K562 (cell line): ENCODE results near the gene GCSAM. TPM values are rescaled to one million over a fixed set of nuclear protein-coding genes. Genes with fewer than 3 reads are reported as not detected.

Experiments used
- ATAC-seq: fragments of 200-7000 bp; cut with Tn5 transposase; 3 replicates; pipeline ENCODE4 v1.9.1; 2020; ENCODE audit warnings: moderate library complexity
- BruUV-seq: library from RNA; stranded (reverse); fragments of 400-500 nt; replicated peaks from 2 replicates; lab custom pipeline; 2021; lab: Mats Ljungman, UMichigan
- CTCF ChIA-PET: fragments of 300-600 bp; formaldehyde crosslinking; extraction: SDS; loops from one replicate; lab custom pipeline; 2021; ENCODE audit warnings: low intra/inter-chr PET ratio; lab: Yijun Ruan, JAX
- POLR2A ChIA-PET: fragments of 300-600, 350-650 bp; sonication (Branson Sonifier 250); formaldehyde crosslinking; extraction: SDS; loops from one replicate; lab custom pipeline; 2021; ENCODE audit warnings: antibody characterized with exemption, inconsistent platforms; lab: Yijun Ruan, JAX
- DNase-seq, 4 experiments: peaks; one replicate each; pipeline versions ENCODE4 v3.0.0 to v3.0.0-alpha.2; 2011 to 2018; ENCODE audit warnings: low spot score in 3 of 4, mixed read lengths in 3 of 4; ENCODE audit errors: extremely low read depth in 1 of 4
- FAIRE-seq: peaks from 2 replicates; lab custom pipeline; 2011; peaks lifted over from hg19 to GRCh38; lab: Jason Lieb, UNC
- H2AFZ ChIP-seq: 2 replicates; pipeline ENCODE4 v1.6.0; 2011; ENCODE audit warnings: low read depth, low read length, control low read depth, inconsistent platforms
- H3K27ac ChIP-seq: fragments of 200-600 bp; 3 replicates; pipeline ENCODE4 v1.8.0; 2011; ENCODE audit warnings: low read depth, mild to moderate bottlenecking, control low read depth, inconsistent platforms, low read length, moderate library complexity, mixed read lengths; ENCODE audit errors: extremely low read depth
- H3K27me3 ChIP-seq, 2 experiments: fragments of 300-600 bp in 1 of 2; 2 replicates in 1 of 2; 3 replicates in 1 of 2; pipeline versions ENCODE4 v1.6.0 to v1.8.0; 2011; ENCODE audit warnings: inconsistent platforms in 2 of 2, low read length in 2 of 2, mild to moderate bottlenecking in 1 of 2, mixed read lengths in 1 of 2, moderate library complexity in 1 of 2; ENCODE audit not compliant: control insufficient read depth in 2 of 2, insufficient read depth in 2 of 2
- H3K36me3 ChIP-seq: fragments of 300-600 bp; 3 replicates; pipeline ENCODE4 v1.8.0; 2011; ENCODE audit warnings: mild to moderate bottlenecking, low read length, inconsistent platforms; ENCODE audit not compliant: control insufficient read depth, insufficient read depth
- H3K4me1 ChIP-seq, 2 experiments: fragments of 200-600 bp in 1 of 2; replicated peaks in 1 of 2; 2 replicates in 1 of 2; 3 replicates in 1 of 2; pipeline versions ENCODE4 v1.5.1 to v1.8.0; 2011; ENCODE audit warnings: inconsistent platforms in 2 of 2, low read length in 2 of 2, mild to moderate bottlenecking in 1 of 2, mixed read lengths in 1 of 2, moderate library complexity in 1 of 2; ENCODE audit not compliant: control insufficient read depth in 2 of 2, insufficient read depth in 2 of 2
- H3K4me2 ChIP-seq: 2 replicates; pipeline ENCODE4 v1.6.1; 2011; ENCODE audit warnings: low read length, control low read depth, inconsistent platforms, mixed read lengths; ENCODE audit not compliant: insufficient read depth
- H3K4me3 ChIP-seq: fragments of 200-600 bp; sonication (generic), shearing (Covaris generic); 2 replicates; pipeline ENCODE4 v1.5.1; 2016; ENCODE audit warnings: control low read depth, inconsistent platforms
- H3K79me2 ChIP-seq: fragments of 200-600 bp; 3 replicates; pipeline ENCODE4 v1.8.0; 2011; ENCODE audit warnings: low read length, inconsistent platforms; ENCODE audit not compliant: control insufficient read depth, insufficient read depth
- H3K9ac ChIP-seq, 2 experiments: 2 replicates each; pipeline versions ENCODE4 v1.6.0 to v1.6.1; 2011; ENCODE audit warnings: low read depth in 2 of 2, low read length in 2 of 2, control low read depth in 1 of 2, inconsistent platforms in 1 of 2, mild to moderate bottlenecking in 1 of 2, mixed read lengths in 1 of 2; ENCODE audit not compliant: insufficient read depth in 1 of 2
- H3K9me1 ChIP-seq: one replicate; pipeline ENCODE4 v1.6.0; 2011; ENCODE audit warnings: inconsistent platforms, mild to moderate bottlenecking, low read length, moderate library complexity; ENCODE audit not compliant: control insufficient read depth, insufficient read depth
- H3K9me3 ChIP-seq: replicated peaks from 2 replicates; pipeline ENCODE4 v1.5.1; 2011; ENCODE audit warnings: low read depth, low read length, inconsistent platforms; ENCODE audit not compliant: control insufficient read depth, insufficient read depth
- H4K20me1 ChIP-seq: replicated peaks from 2 replicates; pipeline ENCODE4 v1.6.1; 2011; ENCODE audit warnings: low read length, inconsistent platforms, mixed read lengths; ENCODE audit not compliant: control insufficient read depth, insufficient read depth
- KDM4B ChIP-seq, 2 experiments: fragments of 450-650 bp in 1 of 2; sonication (generic) in 1 of 2; IDR thresholded peaks; 2 replicates each; pipeline ENCODE4 v1.6.1; 2016 to 2017; ENCODE audit warnings: borderline replicate concordance in 2 of 2, antibody characterized with exemption in 1 of 2, low read depth in 1 of 2, mild to moderate bottlenecking in 1 of 2
- RBM22 ChIP-seq: fragments of 200-400 bp; formaldehyde crosslinking; IDR thresholded peaks from 2 replicates; pipeline ENCODE4 v1.6.1; 2018; ENCODE audit warnings: low read length, low read depth; ENCODE audit not compliant: poor library complexity, severe bottlenecking
- ZNF184 ChIP-seq: sonication (generic); formaldehyde crosslinking; IDR thresholded peaks from 2 replicates; pipeline ENCODE4 v1.5.0; 2020; ENCODE audit warnings: missing genetic modification reagents
- ZNF253 ChIP-seq: fragments of 250-450 bp; sonication (Bioruptor Pico); conservative IDR thresholded peaks from 2 replicates; pipeline ENCODE4 v1.6.1; 2021; ENCODE audit warnings: mild to moderate bottlenecking
- ZNF766 ChIP-seq: fragments of 200-800 bp; sonication (Bioruptor generic); conservative IDR thresholded peaks from 2 replicates; pipeline ENCODE4 v1.6.1; 2016; ENCODE audit warnings: missing genetic modification characterization, missing compliant biosample characterization
- WGBS: fragments of 100-300 bp; shearing (Covaris generic); methylation state at CpG from one replicate; pipeline ENCODE4 v1.1.6; 2016; ENCODE audit warnings: low coverage, mixed read lengths; ENCODE audit not compliant: insufficient coverage; ENCODE audit errors: missing lambda C conversion rate; 5-methylcytosine and 5-hydroxymethylcytosine counted together
- in situ Hi-C: fragments of 300-500 bp; cut with MboI; formaldehyde crosslinking; loops from 4 replicates; pipeline ENCODE4 v1.15.0; 2018; ENCODE audit warnings: inconsistent platforms, mixed read lengths
- intact Hi-C: fragments of 100-400 bp; cut with micrococcal nuclease; formaldehyde crosslinking; loops from 2 replicates; pipeline ENCODE4 v1.14.2; 2022
- polyA plus RNA-seq, 8 experiments: library from polyadenylated mRNA; depleted of rRNA in 4 of 8; stranded (reverse) in 5 of 8; unstranded in 3 of 8; fragments of >200 nt; fragmentation: Nextera tagmentation in 2 of 8; fragmentation: Illumina TruSeq in 1 of 8; extraction: Ambion mirVana in 2 of 8; extraction: Trizol in 1 of 8; gene quantifications; 2 replicates each; pipeline versions ENCODE4 v1.2.1 to v1.2.3, GENCODE V29; 2011 to 2014; ENCODE audit warnings: inconsistent platforms in 1 of 8, missing spikeins in 1 of 8
- total RNA-seq, 7 experiments: library from RNA; depleted of rRNA in 6 of 7; stranded (reverse); fragments of >200 nt in 6 of 7; fragmentation: Illumina TruSeq in 2 of 7; extraction: Trizol in 2 of 7; gene quantifications; 2 replicates each; pipeline versions ENCODE4 v1.2.1 to v1.2.3, GENCODE V29; 2011 to 2021; ENCODE audit warnings: low replicate concordance in 1 of 7
- TF ChIP-seq, protein P1 (sequence below): fragments of 250-450 bp; sonication (Bioruptor Pico); IDR thresholded peaks from 2 replicates; pipeline ENCODE4 v1.5.1; 2021; ENCODE audit warnings: mild to moderate bottlenecking

The GCSAM gene
- total and polyA plus RNA-seq, 9 of the 15 experiments (the other 6 are each of a cell fraction or from before 2014, with no cell fraction given) = 0.10 TPM; not detected in 8

DNA sequence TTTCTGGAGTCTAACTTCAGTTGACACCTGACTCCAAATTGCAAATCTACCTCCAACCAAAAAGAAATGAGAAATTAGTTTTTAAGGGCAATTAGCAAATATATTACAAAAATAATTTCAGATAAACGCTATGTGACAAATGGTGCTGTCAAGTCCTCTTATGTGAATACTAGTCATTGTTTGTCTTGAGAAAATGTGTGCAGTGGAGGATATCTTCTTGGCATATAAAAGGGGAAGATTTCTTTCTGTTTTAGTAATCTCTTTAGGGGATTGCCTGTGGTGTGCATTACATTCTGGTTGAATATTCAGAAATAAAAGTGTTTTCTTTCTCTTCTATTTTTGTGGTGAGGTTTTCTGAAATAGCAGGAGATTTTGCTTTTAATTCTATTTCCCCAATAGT lies 3.0 kb upstream of the GCSAM start:
- Histone ChIP-seq H3K36me3 (no peaks in the 10 kb centered on the region), H3K27me3 (no peaks in the 10 kb centered on the region), H3K4me2 (no peak overlapping the region), H3K4me1 (peaks cover 0 to 7% of the 10 kb centered on the region in 2 experiments; a peak in 1 of 5 replicates), H3K4me3 (no peak overlapping the region), H4K20me1 (no peaks in the 10 kb centered on the region), H2AFZ (no peak overlapping the region), H3K9me1 (no peaks in the 10 kb centered on the region), H3K9me3 (no peaks in the 10 kb centered on the region), H3K27ac (no peak overlapping the region), H3K9ac (no peak overlapping the region), H3K79me2 (no peaks in the 10 kb centered on the region)
- ChIA-PET CTCF (no interaction called here), POLR2A (no interaction called here)
- DNase-seq (no peak), FAIRE-seq (no peak), ATAC-seq (no peak)
- no TSS peak for BruUV-seq
- 0% methylated on average over 1 of the region's 1 CpG for WGBS
- intact Hi-C loops (loop anchor here (2.0 to 10.0 kb wide), 2 partner anchors 139 to 301 kb away; no protein-coding TSS in a partner anchor), in situ Hi-C loops (no loop called here)
- TF ChIP-seq, protein P1, sequence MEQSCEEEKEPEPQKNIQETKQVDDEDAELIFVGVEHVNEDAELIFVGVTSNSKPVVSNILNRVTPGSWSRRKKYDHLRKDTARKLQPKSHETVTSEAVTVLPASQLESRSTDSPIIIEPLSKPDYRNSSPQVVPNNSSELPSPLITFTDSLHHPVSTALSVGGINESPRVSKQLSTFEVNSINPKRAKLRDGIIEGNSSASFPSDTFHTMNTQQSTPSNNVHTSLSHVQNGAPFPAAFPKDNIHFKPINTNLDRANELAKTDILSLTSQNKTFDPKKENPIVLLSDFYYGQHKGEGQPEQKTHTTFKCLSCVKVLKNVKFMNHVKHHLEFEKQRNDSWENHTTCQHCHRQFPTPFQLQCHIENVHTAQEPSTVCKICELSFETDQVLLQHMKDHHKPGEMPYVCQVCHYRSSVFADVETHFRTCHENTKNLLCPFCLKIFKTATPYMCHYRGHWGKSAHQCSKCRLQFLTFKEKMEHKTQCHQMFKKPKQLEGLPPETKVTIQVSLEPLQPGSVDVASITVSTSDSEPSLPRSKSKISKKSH (CRISPR knock-in tag) = no peak
- no peak for TF ChIP-seq ZNF253 (CRISPR knock-in tag)
- TF ChIP-seq ZNF766 (CRISPR knock-in tag) = no peak
- no peak for TF ChIP-seq KDM4B (IDR thresholded peaks at IDR 0.05; ENCODE audit: borderline replicate concordance in 2 of 2, low read depth in 1 of 2)
- no peak for TF ChIP-seq RBM22
- no peak for TF ChIP-seq ZNF184 (CRISPR knock-in tag)
